GM23338 (cell line): ENCODE measurements around the gene L3MBTL2. TPM values are rescaled to one million over a fixed set of nuclear protein-coding genes. Genes with fewer than 3 reads are reported as not detected.

Experiments
- ATAC-seq: fragments of 200-7000 bp; cut with Tn5 transposase; 3 replicates; pipeline ENCODE4 v1.9.1; 2020
- DNase-seq: peaks from one replicate; pipeline ENCODE4 v3.0.0-alpha.2; 2015; ENCODE audit warnings: low spot score
- H2AFZ ChIP-seq: fragments of 200-600 bp; sonication (generic); 2 replicates; pipeline ENCODE4 v1.8.0; 2016; ENCODE audit warnings: antibody characterized with exemption, mild to moderate bottlenecking, moderate library complexity
- H3F3A ChIP-seq: fragments of 200-600 bp; sonication (generic); replicated peaks from 2 replicates; pipeline ENCODE4 v1.8.0; 2017; ENCODE audit warnings: antibody characterized with exemption, mixed run types, low read depth
- H3K27ac ChIP-seq: fragments of 200-600 bp; sonication (generic); 2 replicates; pipeline ENCODE4 v1.6.1; 2016; ENCODE audit warnings: low read depth
- H3K27me3 ChIP-seq: fragments of 200-600 bp; sonication (generic); 2 replicates; pipeline ENCODE4 v1.8.0; 2016; ENCODE audit warnings: mild to moderate bottlenecking, mixed run types, moderate library complexity; ENCODE audit not compliant: insufficient read depth
- H3K36me3 ChIP-seq: fragments of 200-600 bp; sonication (generic); 2 replicates; pipeline ENCODE4 v1.8.0; 2016; ENCODE audit warnings: mild to moderate bottlenecking; ENCODE audit not compliant: insufficient read depth
- H3K4me1 ChIP-seq: fragments of 200-600 bp; sonication (generic); 2 replicates; pipeline ENCODE4 v1.8.0; 2016; ENCODE audit warnings: mild to moderate bottlenecking, moderate library complexity; ENCODE audit not compliant: insufficient read depth
- H3K4me2 ChIP-seq: fragments of 200-600 bp; sonication (generic); 2 replicates; pipeline ENCODE4 v1.7.1; 2017; ENCODE audit warnings: mixed run types
- H3K4me3 ChIP-seq: fragments of 200-600 bp; sonication (generic); 2 replicates; pipeline ENCODE4 v1.6.1; 2016; ENCODE audit warnings: mixed run types
- H3K79me2 ChIP-seq: fragments of 200-600 bp; sonication (generic); replicated peaks from 2 replicates; pipeline ENCODE4 v1.8.0; 2017; ENCODE audit warnings: mild to moderate bottlenecking; ENCODE audit not compliant: insufficient read depth
- H3K9me2 ChIP-seq: fragments of 200-600 bp; sonication (generic); 2 replicates; pipeline ENCODE4 v1.8.0; 2017; ENCODE audit not compliant: insufficient read depth
- H4K20me1 ChIP-seq: fragments of 200-600 bp; sonication (generic); replicated peaks from 2 replicates; pipeline ENCODE4 v1.8.0; 2017; ENCODE audit warnings: mild to moderate bottlenecking; ENCODE audit not compliant: insufficient read depth
- H3K27ac Mint-ChIP-seq: 2 replicates; pipeline ENCODE4 v1.8.0; 2020; ENCODE audit warnings: inconsistent platforms, mild to moderate bottlenecking, moderate library complexity, mixed read lengths
- H3K27me3 Mint-ChIP-seq: 3 replicates; pipeline ENCODE4 v1.8.0; 2022; ENCODE audit warnings: low read depth, mild to moderate bottlenecking, moderate library complexity, mixed read lengths, inconsistent platforms; ENCODE audit not compliant: insufficient read depth, poor library complexity
- H3K36me3 Mint-ChIP-seq: 3 replicates; pipeline ENCODE4 v1.8.0; 2021; ENCODE audit warnings: low read depth, mild to moderate bottlenecking, inconsistent platforms, moderate library complexity, mixed read lengths
- H3K4me1 Mint-ChIP-seq: 3 replicates; pipeline ENCODE4 v1.8.0; 2020; ENCODE audit warnings: mild to moderate bottlenecking, inconsistent platforms, mixed read lengths
- H3K4me3 Mint-ChIP-seq: 3 replicates; pipeline ENCODE4 v1.8.0; 2021; ENCODE audit warnings: moderate library complexity, mild to moderate bottlenecking, inconsistent platforms, mixed read lengths
- H3K9me3 Mint-ChIP-seq: 3 replicates; pipeline ENCODE4 v1.8.0; 2020; ENCODE audit warnings: moderate library complexity, mild to moderate bottlenecking, inconsistent platforms, mixed read lengths
- CREB1 ChIP-seq: fragments of 250-450 bp; sonication (Bioruptor Pico); IDR thresholded peaks from 2 replicates; pipeline ENCODE4 v1.5.0; 2020; ENCODE audit warnings: low read depth, mild to moderate bottlenecking, moderate library complexity
- CTCF ChIP-seq, 2 experiments: fragments of 200-600 bp in 1 of 2; sonication (generic) in 1 of 2; conservative IDR thresholded peaks; 2 replicates each; pipeline versions ENCODE4 v1.5.1 to v1.6.1; 2016 to 2017; ENCODE audit warnings: antibody characterized with exemption in 2 of 2, low read depth in 2 of 2, mild to moderate bottlenecking in 2 of 2, moderate library complexity in 1 of 2
- ETS1 ChIP-seq: IDR thresholded peaks from 2 replicates; pipeline ENCODE4 v1.6.1; 2016; ENCODE audit warnings: antibody characterized with exemption
- EZH2 ChIP-seq: fragments of 200-600 bp; sonication (generic); IDR thresholded peaks from one replicate; pipeline ENCODE4 v1.8.0; 2017; ENCODE audit warnings: antibody characterized with exemption, mild to moderate bottlenecking, low read depth; ENCODE audit not compliant: unreplicated experiment
- EZH2phosphoT487 ChIP-seq: fragments of 200-600 bp; sonication (generic); IDR thresholded peaks from one replicate; pipeline ENCODE4 v1.8.1; 2018; ENCODE audit warnings: antibody characterized with exemption; ENCODE audit not compliant: unreplicated experiment
- JUNB ChIP-seq: IDR thresholded peaks from one replicate; pipeline ENCODE4 v1.6.1; 2016; ENCODE audit warnings: antibody characterized with exemption; ENCODE audit not compliant: unreplicated experiment
- NANOG ChIP-seq: IDR thresholded peaks from 2 replicates; pipeline ENCODE4 v1.6.1; 2016; ENCODE audit warnings: antibody characterized with exemption, borderline replicate concordance
- POLR2AphosphoS5 ChIP-seq: IDR thresholded peaks from 2 replicates; pipeline ENCODE4 v1.6.1; 2016; ENCODE audit warnings: antibody characterized with exemption, low read depth
- REST ChIP-seq: IDR thresholded peaks from one replicate; pipeline ENCODE4 v1.6.1; 2018; ENCODE audit warnings: antibody characterized with exemption; ENCODE audit not compliant: unreplicated experiment
- STAT1 ChIP-seq: IDR thresholded peaks from one replicate; pipeline ENCODE4 v1.6.1; 2016; ENCODE audit warnings: antibody characterized with exemption; ENCODE audit not compliant: unreplicated experiment
- ZNF114 ChIP-seq: fragments of 250-450 bp; sonication (Bioruptor Pico); IDR thresholded peaks from 2 replicates; pipeline ENCODE4 v1.5.0; 2020; ENCODE audit warnings: mild to moderate bottlenecking, moderate library complexity
- ZNF331 ChIP-seq: fragments of 250-450 bp; sonication (Bioruptor Pico); IDR thresholded peaks from 2 replicates; pipeline ENCODE4 v1.5.0; 2020; ENCODE audit warnings: low read depth, mild to moderate bottlenecking, moderate library complexity
- ZNF462 ChIP-seq: fragments of 250-450 bp; sonication (Bioruptor Pico); IDR thresholded peaks from 2 replicates; pipeline ENCODE4 v1.5.0; 2020; ENCODE audit warnings: mild to moderate bottlenecking, moderate library complexity
- polyA plus RNA-seq: library from polyadenylated mRNA; unstranded; fragments of >200 nt; fragmentation: Nextera tagmentation; extraction: Ambion mirVana; gene quantifications from 2 replicates; pipeline ENCODE4 v1.2.1, GENCODE V29; 2016
- total RNA-seq: library from RNA; depleted of rRNA; stranded (reverse); fragments of >200 nt; shearing (Covaris generic); gene quantifications from 2 replicates; pipeline ENCODE4 v1.2.3, GENCODE V29; 2014

L3MBTL2 gene
- total and polyA plus RNA-seq, 2 experiments from 2014 or later, result 13.9 to 27.1 TPM

GRCh38 chr22:41241133-41241676 lies 36.1 kb downstream of the L3MBTL2 start:
- H3K4me1 ChIP-seq, result peaks cover 3% of the 10 kb centered on the region
- H3K36me3 ChIP-seq, result no peaks in the 10 kb centered on the region; the same call in 1 of the 2 replicates
- Mint-ChIP-seq H3K27ac (no peak overlapping the region), H3K4me3 (no peak overlapping the region), H3K27me3 (peaks cover 18% of the 10 kb centered on the region), H3K36me3 (peaks cover 17% of the 10 kb centered on the region; the same call in 2 of the 3 replicates), H3K9me3 (no peaks in the 10 kb centered on the region), H3K4me1 (peaks cover 9% of the 10 kb centered on the region)
- H3K9me2 ChIP-seq, result no peaks in the 10 kb centered on the region
- no peak overlapping the region for H3K27ac ChIP-seq
- no peaks in the 10 kb centered on the region for H3K27me3 ChIP-seq
- no peak for ATAC-seq
- no peak overlapping the region for H2AFZ ChIP-seq
- H3K4me2 ChIP-seq, result no peak overlapping the region
- TF ChIP-seq REST, result no peak
- no peak for TF ChIP-seq ZNF331 (CRISPR knock-in tag)
- no peak for TF ChIP-seq ETS1
- TF ChIP-seq CTCF (conservative IDR thresholded peaks at IDR 0.05; ENCODE audit: low read depth in 2 of 2), result no peak
- no peak for TF ChIP-seq EZH2
- no peak for TF ChIP-seq STAT1
- no peak for TF ChIP-seq NANOG
- no peak for TF ChIP-seq POLR2AphosphoS5
- TF ChIP-seq EZH2phosphoT487, result no peak
- no peak for TF ChIP-seq JUNB
- no peak for TF ChIP-seq CREB1 (CRISPR knock-in tag)
- TF ChIP-seq ZNF114 (CRISPR knock-in tag), result no peak
- TF ChIP-seq ZNF462 (CRISPR knock-in tag), result no peak
- H3K79me2 ChIP-seq, result no peaks in the 10 kb centered on the region
- no peaks in the 10 kb centered on the region; the same call in 1 of the 2 replicates for H4K20me1 ChIP-seq
- DNase-seq, result no peak
- H3F3A ChIP-seq, result peaks cover 39% of the 10 kb centered on the region
- no peak overlapping the region for H3K4me3 ChIP-seq
